Stomach (tissue), 4 donors: ENCODE measurements around the gene SRP72.

ENCODE experiments used
- CTCF ChIP-seq, 7 experiments: fragments of 450-650 bp in 4 of 7; fragments of 200-600 bp in 3 of 7; sonication (generic) in 3 of 7; IDR thresholded peaks; one replicate each; pipeline ENCODE4 v1.5.1; 2016 to 2019; ENCODE audit warnings: antibody characterized with exemption in 7 of 7, control low read depth in 2 of 7, mild to moderate bottlenecking in 1 of 7
- EP300 ChIP-seq: sonication (generic); formaldehyde crosslinking; IDR thresholded peaks from one replicate; pipeline ENCODE4 v1.6.1; 2017; ENCODE audit warnings: antibody characterized with exemption
- POLR2A ChIP-seq, 4 donors: fragments of 450-650 bp; IDR thresholded peaks; one replicate each; pipeline ENCODE4 v1.6.1; 2016; ENCODE audit warnings: antibody characterized with exemption in 4 of 4, control low read depth in 2 of 4, mild to moderate bottlenecking in 1 of 4, moderate library complexity in 1 of 4

- no peak for TF ChIP-seq CTCF (IDR thresholded peaks at IDR 0.05)
- no peak for TF ChIP-seq EP300
- TF ChIP-seq POLR2A (IDR thresholded peaks at IDR 0.05) = no peak
Observed at GRCh38 chr4:56552273-56552672, 84.9 kb downstream of the SRP72 start.
